ENCODE data around the gene YAE1. TPM values are rescaled to one million over a fixed set of nuclear protein-coding genes. Genes with fewer than 3 reads are reported as not detected.
"Not testable (repeated sequence)": the region's sequence is repeated elsewhere in the genome, so short reads cannot be mapped to it uniquely, and the experiment has no call there.

The YAE1 gene
- total and polyA plus RNA-seq, 2 experiments from 2014 or later = 30.5 to 107 TPM

- DNase-seq (ENCODE audit: low spot score) (no peak), ATAC-seq (no peak)
- H3K9me2 ChIP-seq (ENCODE audit: insufficient read depth) = peaks cover 7% of the 10 kb centered on the region; the same call in 1 of the 2 replicates
- H4K20me1 ChIP-seq (replicated peaks; ENCODE audit: insufficient read depth) = no peaks in the 10 kb centered on the region
- Mint-ChIP-seq H3K27ac (no peak overlapping the region), H3K4me1 (peaks cover 10% of the 10 kb centered on the region), H3K27me3 (ENCODE audit: insufficient read depth, low read depth, poor library complexity) (peaks cover 6% of the 10 kb centered on the region), H3K36me3 (ENCODE audit: low read depth) (no peaks in the 10 kb centered on the region), H3K4me3 (no peak overlapping the region), H3K9me3 (no peaks in the 10 kb centered on the region; the same call in 2 of the 3 replicates)
- no peaks in the 10 kb centered on the region for H3F3A ChIP-seq (replicated peaks; ENCODE audit: low read depth)
- H3K4me3 ChIP-seq = no peak overlapping the region
- no peaks in the 10 kb centered on the region for H3K79me2 ChIP-seq (replicated peaks; ENCODE audit: insufficient read depth)
- H3K4me1 ChIP-seq (ENCODE audit: insufficient read depth) = peaks cover 6% of the 10 kb centered on the region; the same call in 1 of the 2 replicates
- H3K4me2 ChIP-seq = no peak overlapping the region
- H3K27ac ChIP-seq (ENCODE audit: low read depth) = no peak overlapping the region
- H2AFZ ChIP-seq = no peak overlapping the region
- H3K27me3 ChIP-seq (ENCODE audit: insufficient read depth) = no peaks in the 10 kb centered on the region
- no peak for TF ChIP-seq ETS1 (IDR thresholded peaks at IDR 0.05)
- TF ChIP-seq EZH2 (IDR thresholded peaks at IDR 0.05; ENCODE audit: low read depth, unreplicated experiment) = no peak
- no peaks in the 10 kb centered on the region for H3K36me3 ChIP-seq (ENCODE audit: insufficient read depth)
Observed at GRCh38 chr7:39541511-39541910, 24.7 kb upstream of the YAE1 start.

GRCh38 chr7:39544774-39545173 lies 21.4 kb upstream of the YAE1 start:
- H3K79me2 ChIP-seq (replicated peaks; ENCODE audit: insufficient read depth); H3K36me3 ChIP-seq (ENCODE audit: insufficient read depth): not testable (repeated sequence)

GRCh38 chr7:39547336-39547735 lies 18.9 kb upstream of the YAE1 start:
- H3K9me2 ChIP-seq (ENCODE audit: insufficient read depth) = peaks cover 3% of the 10 kb centered on the region
- Mint-ChIP-seq H3K4me3 (no peak overlapping the region), H3K9me3 (peaks cover 15% of the 10 kb centered on the region), H3K4me1 (no peaks in the 10 kb centered on the region), H3K36me3 (ENCODE audit: low read depth) (peaks cover 13% of the 10 kb centered on the region), H3K27me3 (ENCODE audit: insufficient read depth, low read depth, poor library complexity) (no peaks in the 10 kb centered on the region), H3K27ac (no peak overlapping the region)
- DNase-seq (ENCODE audit: low spot score) (peak; percentile 18), ATAC-seq (no peak)
- H3K4me2 ChIP-seq = no peak overlapping the region
- H3K79me2 ChIP-seq (replicated peaks; ENCODE audit: insufficient read depth) = no peaks in the 10 kb centered on the region
- H4K20me1 ChIP-seq (replicated peaks; ENCODE audit: insufficient read depth) = no peaks in the 10 kb centered on the region
- no peaks in the 10 kb centered on the region for H3K36me3 ChIP-seq (ENCODE audit: insufficient read depth)
- no peak overlapping the region for H2AFZ ChIP-seq
- H3K4me1 ChIP-seq (ENCODE audit: insufficient read depth) = no peaks in the 10 kb centered on the region
- no peaks in the 10 kb centered on the region for H3F3A ChIP-seq (replicated peaks; ENCODE audit: low read depth)
- no peak overlapping the region for H3K27ac ChIP-seq (ENCODE audit: low read depth)
- H3K4me3 ChIP-seq = no peak overlapping the region
- no peak for TF ChIP-seq EZH2phosphoT487 (IDR thresholded peaks at IDR 0.05; ENCODE audit: unreplicated experiment)
- TF ChIP-seq STAT1 (IDR thresholded peaks at IDR 0.05; ENCODE audit: unreplicated experiment) = no peak
- TF ChIP-seq ZNF331 (CRISPR knock-in tag; IDR thresholded peaks at IDR 0.05; ENCODE audit: low read depth) = no peak
- H3K27me3 ChIP-seq (ENCODE audit: insufficient read depth) = no peaks in the 10 kb centered on the region

More at GRCh38 chr7:39544774-39545173, 21.4 kb upstream of the YAE1 start:
- not testable (repeated sequence) for H3K4me3 Mint-ChIP-seq; H3K4me2 ChIP-seq; H3K9me2 ChIP-seq (ENCODE audit: insufficient read depth); H2AFZ ChIP-seq; H3K27me3 Mint-ChIP-seq (ENCODE audit: insufficient read depth, low read depth, poor library complexity); H3K4me3 ChIP-seq; H3K27ac ChIP-seq (ENCODE audit: low read depth); ATAC-seq; H3K4me1 Mint-ChIP-seq; H4K20me1 ChIP-seq (replicated peaks; ENCODE audit: insufficient read depth); H3K27ac Mint-ChIP-seq; H3K27me3 ChIP-seq (ENCODE audit: insufficient read depth); H3K4me1 ChIP-seq (ENCODE audit: insufficient read depth); H3F3A ChIP-seq (replicated peaks; ENCODE audit: low read depth); DNase-seq (ENCODE audit: low spot score)
- peaks cover 13% of the 10 kb centered on the region for H3K36me3 Mint-ChIP-seq (ENCODE audit: low read depth)
- peaks cover 15% of the 10 kb centered on the region for H3K9me3 Mint-ChIP-seq

Data from GM23338 (cell line).